HG03097 (cell line): Measurements from ENCODE around the gene UNC80.

Source experiments
- ATAC-seq: cut with Tn5 transposase; IDR thresholded peaks from one replicate; pipeline ENCODE4 v1.9.1; 2021; ENCODE audit not compliant: unreplicated experiment, low FRiP score

UNC80 gene

DNA sequence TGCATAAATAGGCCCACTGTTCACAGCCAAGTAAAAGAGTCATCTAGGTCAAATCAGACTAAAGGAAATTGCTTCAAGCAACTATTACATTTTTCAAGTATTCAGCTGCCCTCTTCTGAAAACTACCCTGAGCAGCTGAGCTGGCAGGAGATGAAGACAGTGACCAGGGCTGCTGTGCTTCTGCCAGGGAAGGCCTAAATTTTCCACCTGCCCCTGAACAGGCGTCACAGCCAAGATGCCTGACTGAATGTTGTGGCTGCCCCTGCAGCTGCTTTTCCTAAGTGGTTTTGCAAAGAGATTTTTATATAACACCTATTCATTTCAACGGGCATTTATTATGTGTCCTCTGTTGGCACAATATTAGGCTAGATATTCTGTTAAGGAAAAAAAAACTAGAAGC, 134.1 kb downstream of the UNC80 start:
- no peak for ATAC-seq

DNA sequence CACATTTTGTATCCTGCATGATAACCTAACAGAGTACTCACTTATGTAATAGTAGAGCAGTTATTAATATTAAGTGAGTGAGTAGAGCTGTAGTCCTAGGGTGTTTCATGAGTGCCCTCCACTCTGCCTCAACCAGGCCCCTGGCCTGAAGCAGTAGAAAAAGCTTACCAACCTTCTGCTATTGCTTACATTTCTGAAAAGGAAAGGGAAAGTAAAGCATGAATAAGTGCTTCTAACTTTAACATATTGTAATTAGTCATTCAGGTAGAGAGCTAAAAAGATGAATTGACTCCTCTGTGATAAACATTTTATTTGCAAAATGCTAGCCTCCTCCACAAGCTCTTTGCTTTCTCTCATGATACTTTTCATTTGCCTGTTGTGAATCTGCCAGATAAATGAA, 136.1 kb downstream of the UNC80 start:
- ATAC-seq: no peak

DNA sequence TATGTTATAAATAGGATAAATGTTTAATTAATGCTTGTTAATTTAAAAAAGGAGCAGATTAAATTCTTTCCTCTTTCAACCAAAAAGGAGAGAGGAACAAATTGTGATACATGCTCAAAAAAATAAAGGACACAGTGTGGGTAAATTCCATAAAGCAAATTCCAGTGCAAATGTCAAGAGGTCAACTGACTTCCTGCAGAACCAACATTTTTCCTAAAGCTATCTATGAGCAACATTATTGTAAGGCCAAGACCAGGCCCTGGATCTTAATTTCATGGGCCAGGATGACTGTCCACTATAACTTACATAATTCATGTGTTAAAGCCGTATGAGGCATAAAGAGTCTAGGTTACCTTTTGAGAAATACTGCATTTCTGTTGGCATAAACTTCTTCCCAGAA, 136.9 kb downstream of the UNC80 start:
- no peak for ATAC-seq

DNA sequence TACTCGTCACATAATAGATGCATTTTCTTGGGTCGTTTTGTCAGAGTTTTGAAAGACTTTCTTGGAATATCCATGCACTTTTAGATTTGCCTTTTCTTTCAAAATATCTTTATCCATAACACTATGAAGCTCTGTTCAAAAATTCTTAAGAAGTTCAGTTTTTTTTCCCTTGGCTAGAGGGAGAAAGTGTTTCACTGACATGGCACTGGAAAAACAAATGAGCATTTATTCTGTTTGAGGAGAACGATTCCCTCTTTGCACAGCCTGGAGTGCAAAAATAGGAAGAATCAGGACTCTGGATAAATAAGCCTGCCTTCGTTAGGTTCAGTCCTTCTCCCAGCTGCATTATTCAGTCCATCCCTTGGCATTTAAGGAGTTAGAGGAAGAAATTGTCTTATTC, 139.9 kb downstream of the UNC80 start:
- ATAC-seq: no peak

DNA sequence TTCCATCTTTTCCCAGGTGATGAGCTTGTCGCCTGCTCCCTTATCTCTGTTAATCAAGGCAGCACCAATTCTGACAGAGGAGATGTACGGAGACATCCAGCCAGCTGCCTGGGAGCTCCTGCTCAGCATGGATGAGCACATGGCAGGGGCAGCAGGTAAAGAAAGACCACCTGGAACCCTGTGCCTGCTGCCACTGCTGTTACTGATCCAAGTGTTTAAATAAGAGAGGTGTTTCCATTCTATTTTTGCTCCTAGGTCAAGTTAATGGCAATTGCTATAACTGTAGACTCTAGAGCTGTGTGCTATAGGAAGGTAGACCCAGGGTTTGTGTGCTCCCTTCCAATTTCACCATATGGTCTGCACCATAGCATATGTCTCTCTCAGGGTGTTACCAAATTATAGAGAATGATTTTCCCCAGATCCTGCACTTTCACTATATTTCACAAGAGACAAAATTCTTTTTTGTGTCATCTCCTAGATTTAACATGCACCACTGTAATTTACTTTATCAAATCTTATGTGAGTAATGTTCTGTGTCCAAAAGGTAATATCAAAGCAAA, 142.2 kb downstream of the UNC80 start:
- ATAC-seq: no peak

DNA sequence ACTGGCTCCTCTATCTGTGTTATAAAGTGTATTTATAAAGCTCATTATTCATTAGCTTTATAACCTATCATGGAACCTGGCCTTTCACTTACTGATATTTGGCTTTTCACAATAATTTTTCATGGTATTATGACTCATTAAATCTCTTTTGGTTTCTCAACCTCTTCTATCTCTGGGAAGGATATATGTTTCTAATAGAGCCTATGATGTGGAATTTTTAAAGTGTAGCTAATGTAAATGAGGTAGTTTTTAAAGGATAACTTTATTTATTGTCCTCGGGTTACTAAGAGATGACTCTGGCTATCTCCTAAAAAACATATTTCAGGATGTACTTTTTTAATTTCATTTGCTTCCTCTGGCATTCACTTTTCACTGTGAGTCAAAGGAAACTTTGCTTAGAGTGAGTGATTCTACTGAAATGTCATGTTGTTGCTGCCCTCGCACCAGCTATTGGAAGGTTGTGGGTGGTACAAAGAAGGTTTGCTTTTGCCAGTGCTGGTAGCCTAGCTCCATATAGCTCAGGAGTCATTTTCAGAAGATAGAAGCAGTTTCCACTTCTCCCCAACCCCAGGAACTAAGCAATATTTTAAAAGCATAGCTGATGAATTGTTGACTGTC, 145.6 kb downstream of the UNC80 start:
- ATAC-seq: no peak

DNA sequence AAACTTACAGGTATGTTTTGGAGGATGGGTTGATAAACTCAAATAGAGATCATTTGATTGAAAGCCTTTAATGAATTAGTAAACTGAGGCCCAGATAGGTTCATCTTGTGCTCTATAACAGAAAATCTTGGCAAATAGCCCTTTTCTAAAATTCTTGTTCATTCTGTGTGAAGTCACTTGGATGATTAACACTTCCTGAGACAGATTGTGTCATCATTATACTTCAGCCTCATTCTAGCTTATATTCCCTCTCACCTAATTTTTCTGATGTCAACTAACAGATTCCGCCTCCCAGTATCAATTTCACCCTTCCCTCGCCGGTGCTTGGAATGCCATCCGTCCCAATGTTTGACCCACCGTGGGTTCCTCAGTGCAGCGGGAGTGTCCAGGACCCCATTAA, 146.6 kb downstream of the UNC80 start:
- no peak for ATAC-seq

DNA sequence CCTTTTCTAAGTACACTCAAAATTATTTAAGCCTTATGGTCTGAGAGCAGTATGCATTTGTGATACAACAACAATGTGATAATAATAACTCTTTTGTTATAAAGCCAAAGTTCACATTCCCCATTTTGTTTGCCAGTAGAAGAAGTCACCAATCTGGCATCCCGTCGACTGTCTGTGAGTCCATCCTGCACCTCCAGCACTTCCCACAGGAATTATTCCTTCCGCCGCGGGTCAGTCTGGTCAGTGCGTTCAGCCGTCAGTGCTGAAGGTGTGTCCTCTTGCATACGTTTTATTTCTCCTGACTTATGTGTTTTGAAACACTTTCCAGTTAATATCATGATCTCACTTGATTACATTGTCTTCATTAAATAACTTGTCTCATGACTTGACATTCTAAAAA, 150.5 kb downstream of the UNC80 start:
- ATAC-seq: no peak

DNA sequence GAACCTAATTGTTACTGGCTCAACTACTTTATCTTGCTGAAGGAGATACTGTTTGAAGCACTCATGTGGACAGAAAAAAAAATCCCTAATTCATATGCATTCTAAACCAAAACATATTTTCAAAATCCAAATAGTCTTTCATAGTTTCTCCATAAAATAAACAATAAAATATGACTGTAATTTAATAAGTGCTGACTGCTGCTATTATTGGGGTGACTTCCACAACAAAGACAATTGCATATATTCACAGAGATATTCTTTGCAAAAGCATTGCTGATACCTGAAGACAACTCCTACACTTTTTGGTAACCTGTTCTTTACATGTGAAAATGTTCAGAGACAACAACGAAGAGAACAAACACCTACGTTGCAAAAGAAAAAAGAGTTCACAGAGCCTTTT, 157.7 kb downstream of the UNC80 start:
- ATAC-seq: no peak

DNA sequence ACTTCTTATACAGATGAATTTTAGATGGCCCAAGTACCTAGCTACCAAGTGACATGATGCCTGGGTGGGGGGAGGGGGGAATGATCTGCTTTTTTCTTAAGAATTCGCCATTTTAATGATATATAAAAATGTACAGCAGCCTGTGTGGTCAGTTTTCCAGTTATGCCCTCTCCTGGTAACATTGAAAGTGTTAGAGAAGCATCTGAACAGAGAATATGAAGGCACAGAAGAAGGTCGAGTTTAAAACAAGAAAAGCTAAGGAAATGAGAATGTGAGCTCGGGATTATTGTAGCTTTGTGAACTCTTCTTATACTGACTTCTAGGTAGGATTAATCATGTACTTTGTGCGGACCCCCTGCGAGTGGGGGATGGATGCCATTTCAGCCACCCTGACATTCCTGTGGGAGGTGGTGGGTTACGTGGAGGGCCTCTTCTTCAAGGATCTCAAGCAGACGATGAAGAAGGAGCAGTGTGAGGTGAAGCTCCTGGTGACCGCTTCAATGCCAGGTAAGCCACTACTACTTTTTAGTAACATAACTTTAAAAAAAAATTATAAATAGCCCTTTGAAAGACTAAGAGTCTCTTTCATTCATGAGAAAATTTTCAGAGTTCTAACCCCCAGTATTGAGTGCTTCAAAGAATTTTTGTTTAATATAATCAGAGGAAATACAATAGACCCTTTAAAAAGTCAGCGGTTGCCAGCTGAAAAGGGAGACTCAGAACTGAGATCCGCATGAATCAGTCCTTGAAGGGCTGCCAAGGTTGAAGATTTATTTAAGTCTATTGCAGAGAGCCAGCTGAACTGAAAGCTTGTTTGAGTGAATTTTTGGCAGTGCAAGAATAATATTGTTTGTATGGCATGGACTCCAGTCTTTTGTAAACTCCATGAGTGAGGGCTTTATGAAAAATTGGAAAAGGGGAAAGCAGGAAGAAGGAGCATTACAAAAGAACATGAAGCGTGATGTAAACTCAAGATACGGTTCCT, 162.2 kb downstream of the UNC80 start:
- no peak for ATAC-seq

DNA sequence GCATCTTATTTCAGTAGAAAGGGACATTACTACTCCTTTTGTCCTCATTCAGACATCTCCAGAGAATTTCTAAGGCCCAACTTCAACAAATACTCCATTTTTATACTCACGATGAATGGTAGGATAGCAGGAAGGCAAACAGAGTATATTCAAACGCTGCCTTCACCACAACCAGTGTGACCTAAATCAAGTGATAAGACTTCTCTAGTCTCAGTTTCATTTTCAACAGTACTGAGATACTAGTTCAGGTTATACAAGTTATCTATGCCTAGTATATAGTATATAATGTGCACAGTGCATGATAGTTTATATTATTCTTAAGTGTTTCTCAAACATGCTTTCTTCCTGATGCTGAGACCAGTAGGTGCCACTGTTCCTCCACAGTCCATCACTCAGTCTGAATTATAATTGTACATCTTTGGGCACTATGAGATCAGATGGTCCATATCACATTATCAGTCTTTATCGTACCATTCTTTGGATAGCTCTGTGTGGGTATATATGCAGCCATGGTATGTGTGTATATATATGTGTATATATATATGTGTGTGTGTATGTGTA, 164.6 kb downstream of the UNC80 start:
- no peak for ATAC-seq

DNA sequence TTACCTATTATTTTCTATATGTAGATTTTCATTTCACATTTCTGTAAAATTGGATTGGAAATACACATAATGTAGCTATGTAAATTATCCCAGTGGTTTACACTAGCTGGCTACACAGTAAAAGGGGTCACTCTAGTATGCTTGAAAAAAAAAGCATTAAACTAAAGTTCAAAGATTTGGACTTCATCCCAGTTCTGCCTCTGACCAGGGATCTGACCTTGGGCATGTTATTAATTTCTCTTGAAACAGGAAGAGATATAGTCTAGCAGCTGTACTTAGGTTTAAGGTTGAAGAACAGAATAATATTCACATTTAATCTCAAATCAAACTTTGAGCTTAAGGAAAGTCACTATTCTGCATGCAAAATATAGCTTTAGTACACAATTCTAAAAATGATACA, 166.3 kb downstream of the UNC80 start:
- ATAC-seq: no peak

DNA sequence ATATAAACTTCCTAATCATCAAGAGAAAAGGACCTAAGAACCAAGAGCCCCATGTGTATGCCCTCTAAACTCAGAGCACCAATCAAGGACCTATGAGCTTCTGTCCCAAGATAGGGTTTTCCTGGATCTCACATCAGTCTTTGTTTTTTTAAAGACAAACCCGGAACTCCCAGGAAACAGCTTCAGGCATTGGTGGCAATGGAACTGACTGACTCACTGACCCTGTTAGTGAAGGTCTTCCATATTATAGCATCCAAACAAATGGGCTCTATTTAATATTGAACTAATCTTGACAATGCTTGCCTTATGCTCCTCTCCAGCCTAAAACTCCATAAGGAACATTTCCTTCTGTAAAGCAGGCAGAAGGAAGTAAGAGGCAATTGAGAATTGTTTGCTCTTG, 167.3 kb downstream of the UNC80 start:
- ATAC-seq: no peak

DNA sequence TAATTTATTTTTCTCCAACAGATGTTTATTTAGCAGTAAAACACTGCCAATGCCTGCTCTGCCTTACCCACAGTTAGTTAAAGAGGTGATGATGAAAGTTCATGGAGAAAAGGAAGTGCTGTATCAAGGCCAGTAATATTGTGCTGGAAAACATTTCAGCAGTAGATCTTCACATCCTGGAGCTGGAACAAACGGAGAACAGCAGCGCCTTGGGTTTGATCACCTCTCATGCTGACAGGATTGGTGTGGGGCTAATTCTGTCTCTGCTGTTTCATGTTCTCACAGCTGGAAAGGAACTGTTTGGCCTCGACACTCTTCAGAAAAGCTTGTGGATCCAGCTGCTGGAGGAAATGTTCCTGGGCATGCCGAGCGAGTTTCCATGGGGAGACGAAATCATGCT, 169.3 kb downstream of the UNC80 start:
- no peak for ATAC-seq

DNA sequence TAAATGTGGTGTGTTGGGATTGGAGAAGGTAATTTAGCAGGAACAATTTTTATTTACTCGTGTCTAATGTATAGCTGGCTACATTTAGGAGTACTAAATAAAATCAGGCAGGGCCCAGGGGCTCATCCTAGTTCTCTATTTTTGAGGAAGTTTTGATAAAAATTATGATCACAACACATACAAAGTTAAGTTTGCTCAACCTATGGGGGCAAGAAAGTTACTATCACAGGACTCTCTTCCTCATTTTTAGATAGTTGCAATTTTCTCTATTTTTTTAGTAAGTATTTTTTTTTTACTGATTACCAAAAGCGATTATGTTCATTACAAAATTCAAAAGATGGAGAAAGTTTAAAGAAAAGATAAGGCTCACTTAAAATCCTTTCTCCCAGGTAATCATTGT, 170.8 kb downstream of the UNC80 start:
- ATAC-seq: no peak

DNA sequence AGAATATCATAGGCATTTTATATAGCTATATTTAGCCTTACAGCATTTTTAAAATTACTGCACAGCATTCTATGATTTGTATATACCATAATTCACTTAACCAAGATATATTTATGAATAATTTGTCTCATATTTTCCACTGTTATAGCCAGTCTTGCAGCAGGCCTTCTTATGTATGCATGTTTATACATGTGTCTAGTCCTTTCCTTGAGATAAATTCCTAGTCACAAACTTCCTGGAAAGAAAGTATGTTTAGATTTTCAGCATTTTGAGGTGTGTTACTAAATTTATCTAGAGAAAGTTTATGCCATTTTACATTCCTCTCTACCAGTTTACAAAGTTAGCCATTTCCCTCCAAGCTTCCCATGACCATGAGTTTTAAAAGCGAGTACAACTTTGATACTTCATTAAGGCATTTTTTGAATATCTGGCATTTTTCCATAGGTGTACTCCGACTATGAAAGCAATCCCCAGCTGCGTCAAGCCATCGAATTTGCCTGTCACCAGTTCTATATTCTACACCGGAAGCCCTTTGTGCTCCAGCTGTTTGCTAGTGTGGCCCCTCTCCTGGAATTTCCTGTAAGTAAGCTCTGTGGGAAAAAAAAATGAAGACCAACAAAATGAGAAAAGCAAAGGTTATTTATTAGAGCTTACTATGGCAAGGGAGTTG, 171.4 kb downstream of the UNC80 start:
- ATAC-seq: no peak

DNA sequence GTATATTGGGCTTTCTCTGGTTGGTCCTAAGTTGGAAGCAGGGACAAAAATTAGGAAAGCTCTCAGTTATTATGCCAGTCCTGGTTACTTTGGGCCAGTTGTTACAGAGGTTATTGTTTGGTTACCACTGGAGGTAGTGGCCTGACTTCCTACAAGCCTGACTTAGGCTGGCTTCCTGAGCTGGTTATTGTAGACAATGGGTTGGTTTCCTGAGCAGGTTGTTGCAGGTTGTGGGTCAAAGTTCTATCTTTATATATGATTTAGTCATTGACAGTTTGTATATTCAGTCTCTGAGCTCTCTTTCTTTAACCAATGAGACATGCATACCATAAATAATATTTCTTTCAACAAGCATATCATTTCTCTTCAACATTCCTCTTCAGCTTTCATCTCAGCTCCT, 172.1 kb downstream of the UNC80 start:
- no peak for ATAC-seq

DNA sequence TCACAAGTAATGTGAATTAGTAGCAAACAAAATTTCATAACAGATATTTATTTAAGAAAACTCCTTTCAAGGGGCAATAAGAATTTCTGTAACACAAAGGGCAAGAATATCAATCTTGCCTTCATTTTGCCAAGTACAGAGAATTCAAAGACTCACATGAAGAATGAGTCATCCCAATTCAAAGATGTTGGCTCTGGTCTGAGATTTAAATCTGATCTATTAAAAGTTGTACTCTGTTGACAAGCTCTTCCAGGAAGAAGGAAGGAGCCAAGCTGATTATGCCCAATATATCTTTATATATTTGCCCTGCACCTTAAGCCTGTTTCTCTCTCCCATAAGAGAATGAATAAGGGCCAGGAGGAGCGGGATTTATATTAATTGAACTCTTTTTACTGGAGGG, 174.9 kb downstream of the UNC80 start:
- ATAC-seq: no peak

DNA sequence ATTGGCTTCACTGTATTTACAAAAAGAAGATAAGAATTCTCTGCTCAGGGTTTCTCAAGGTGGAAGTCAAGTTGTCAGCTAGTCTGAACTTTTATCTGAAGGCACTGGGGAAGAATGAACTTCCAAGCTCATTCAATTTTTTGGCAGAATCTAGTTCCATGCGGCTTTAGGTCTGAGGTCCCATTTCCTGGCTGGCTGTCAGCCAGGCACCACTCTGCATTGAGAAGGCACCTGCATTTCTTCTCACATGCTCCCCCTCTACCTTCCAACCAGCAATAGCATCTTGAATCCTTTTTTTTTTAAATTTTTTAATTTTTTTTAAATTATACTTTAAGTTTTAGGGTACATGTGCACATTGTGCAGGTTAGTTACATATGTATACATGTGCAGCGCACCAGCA, 184.6 kb downstream of the UNC80 start:
- ATAC-seq: no peak

DNA sequence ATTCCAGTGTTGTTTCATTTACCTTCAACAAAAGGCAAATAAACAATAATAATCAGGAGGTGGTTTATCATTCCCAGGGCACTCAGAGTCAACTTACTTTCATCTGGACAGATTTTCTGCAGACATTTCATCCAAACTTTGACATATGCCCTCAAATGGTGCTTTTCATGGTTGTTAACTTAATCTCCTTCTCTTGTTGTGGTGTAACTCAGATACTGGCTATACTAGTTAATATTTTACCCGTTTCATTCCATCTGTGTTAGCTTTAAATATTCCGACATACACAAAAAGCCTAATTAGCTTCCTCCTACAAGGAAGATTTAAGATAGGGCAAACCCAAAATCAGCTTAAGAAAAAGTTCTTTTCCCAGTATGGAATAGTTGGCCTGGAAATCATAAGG, 186.4 kb downstream of the UNC80 start:
- no peak for ATAC-seq

DNA sequence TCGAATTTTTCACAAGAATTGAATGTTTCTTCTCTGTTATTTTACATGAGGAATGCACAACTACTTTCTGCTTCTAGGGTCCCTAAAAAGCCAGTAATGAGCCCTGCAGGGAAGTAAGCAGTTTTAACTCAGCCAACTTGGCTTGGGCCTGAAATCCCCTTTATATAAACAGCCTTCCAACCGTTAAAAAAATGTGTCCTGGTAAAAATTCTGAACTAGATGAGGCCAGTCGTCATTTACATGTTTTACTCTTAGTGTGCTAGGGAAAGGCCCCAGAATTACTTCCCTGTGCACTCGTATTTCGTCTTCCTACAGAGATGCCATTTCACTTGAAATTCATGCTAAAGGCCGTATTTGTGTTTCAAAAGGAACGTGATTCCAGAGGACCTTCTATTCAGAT, 188.4 kb downstream of the UNC80 start:
- ATAC-seq: no peak
